Neuronal stem cell (in vitro differentiated cells): ENCODE data around the gene PHYHD1.
"Not testable (repeated sequence)": the region's sequence is repeated elsewhere in the genome, so short reads cannot be mapped to it uniquely, and the experiment has no call there.

ENCODE experiments used
- DNase-seq: peaks from one replicate; pipeline ENCODE4 v3.0.0-alpha.2; 2013; ENCODE audit warnings: low spot score
- H2AFZ ChIP-seq: one replicate; pipeline ENCODE4 v1.6.1; 2013; ENCODE audit warnings: mild to moderate bottlenecking, low read length, inconsistent platforms
- H2AK5ac ChIP-seq: 2 replicates; pipeline ENCODE4 v1.6.1; 2013; ENCODE audit warnings: low read depth, mild to moderate bottlenecking, inconsistent platforms, low read length, moderate library complexity, mixed read lengths
- H2BK120ac ChIP-seq: 2 replicates; pipeline ENCODE4 v1.6.1; 2013; ENCODE audit warnings: low read depth, mild to moderate bottlenecking, inconsistent platforms, low read length, moderate library complexity, mixed read lengths
- H2BK12ac ChIP-seq: one replicate; pipeline ENCODE4 v1.6.1; 2013; ENCODE audit warnings: low read length, inconsistent platforms
- H2BK15ac ChIP-seq: 2 replicates; pipeline ENCODE4 v1.6.1; 2013; ENCODE audit warnings: mild to moderate bottlenecking, low read length, inconsistent platforms, mixed read lengths
- H2BK5ac ChIP-seq: one replicate; pipeline ENCODE4 v1.6.1; 2013; ENCODE audit warnings: inconsistent platforms, mild to moderate bottlenecking, low read length, moderate library complexity
- H3K14ac ChIP-seq: one replicate; pipeline ENCODE4 v1.6.1; 2013; ENCODE audit warnings: low read length, inconsistent platforms
- H3K18ac ChIP-seq: 2 replicates; pipeline ENCODE4 v1.6.1; 2013; ENCODE audit warnings: low read length, inconsistent platforms
- H3K23ac ChIP-seq: 2 replicates; pipeline ENCODE4 v1.6.1; 2013; ENCODE audit warnings: low read depth, mild to moderate bottlenecking, mixed read lengths, low read length, inconsistent platforms; ENCODE audit not compliant: poor library complexity
- H3K27ac ChIP-seq: replicated peaks from 3 replicates; pipeline ENCODE4 v1.5.1; 2013; ENCODE audit warnings: low read length, inconsistent platforms
- H3K27me3 ChIP-seq, 3 experiments: 2 replicates each; pipeline ENCODE4 v1.6.1; 2013; ENCODE audit warnings: low read length in 3 of 3, mild to moderate bottlenecking in 2 of 3, inconsistent platforms in 1 of 3, low read depth in 1 of 3, mixed read lengths in 1 of 3, moderate library complexity in 1 of 3; ENCODE audit not compliant: control insufficient read depth in 3 of 3, insufficient read depth in 3 of 3
- H3K36me3 ChIP-seq, 2 donors: replicated peaks in 1 of 2; 2 replicates each; pipeline ENCODE4 v1.6.1; 2013; ENCODE audit warnings: low read length in 2 of 2; ENCODE audit not compliant: control insufficient read depth in 2 of 2, insufficient read depth in 2 of 2
- H3K4ac ChIP-seq: 2 replicates; pipeline ENCODE4 v1.6.1; 2013; ENCODE audit warnings: inconsistent platforms, mild to moderate bottlenecking, low read length, moderate library complexity
- H3K4me1 ChIP-seq, 2 donors: 1 replicate in 1 of 2; 2 replicates in 1 of 2; pipeline ENCODE4 v1.6.1; 2013; ENCODE audit warnings: low read length in 2 of 2, low read depth in 1 of 2; ENCODE audit not compliant: control insufficient read depth in 2 of 2, insufficient read depth in 1 of 2
- H3K4me2 ChIP-seq: one replicate; pipeline ENCODE4 v1.6.1; 2013; ENCODE audit warnings: mild to moderate bottlenecking, low read length, inconsistent platforms; ENCODE audit not compliant: insufficient read depth, poor library complexity, severe bottlenecking
- H3K4me3 ChIP-seq, 2 donors: 2 replicates each; pipeline ENCODE4 v1.5.1; 2013; ENCODE audit warnings: low read length in 2 of 2, mild to moderate bottlenecking in 2 of 2, inconsistent platforms in 1 of 2, moderate library complexity in 1 of 2
- H3K79me1 ChIP-seq: one replicate; pipeline ENCODE4 v1.6.1; 2013; ENCODE audit warnings: low read depth, mild to moderate bottlenecking, inconsistent platforms, low read length, moderate library complexity
- H3K9ac ChIP-seq: one replicate; pipeline ENCODE4 v1.6.1; 2013; ENCODE audit warnings: mild to moderate bottlenecking, low read depth, low read length, inconsistent platforms; ENCODE audit not compliant: poor library complexity
- H3K9me3 ChIP-seq, 2 donors: replicated peaks in 1 of 2; 2 replicates each; pipeline versions ENCODE3 to v1.6.1; 2013; ENCODE audit warnings: low read length in 2 of 2, mild to moderate bottlenecking in 2 of 2, inconsistent platforms in 1 of 2, low read depth in 1 of 2, mixed read lengths in 1 of 2, moderate library complexity in 1 of 2; ENCODE audit not compliant: control insufficient read depth in 2 of 2, insufficient read depth in 1 of 2
- H4K8ac ChIP-seq: one replicate; pipeline ENCODE4 v1.6.1; 2013; ENCODE audit warnings: low read depth, mild to moderate bottlenecking, inconsistent platforms, low read length, moderate library complexity
- H4K91ac ChIP-seq: one replicate; pipeline ENCODE4 v1.6.1; 2013; ENCODE audit warnings: low read length, low read depth, mild to moderate bottlenecking, inconsistent platforms; ENCODE audit not compliant: poor library complexity
- WGBS, 2 donors: extraction: QIAGEN DNeasy Blood & Tissue Kit; methylation state at CpG; one replicate each; pipeline ENCODE4 v1.1.7; 2013; ENCODE audit warnings: missing lambda C conversion rate in 2 of 2, mixed read lengths in 1 of 2; ENCODE audit not compliant: insufficient read length in 2 of 2, insufficient replicate concordance in 1 of 2; ENCODE audit errors: extremely low coverage in 2 of 2; 5-methylcytosine and 5-hydroxymethylcytosine counted together

Gene PHYHD1

GRCh38 chr9:128940946-128941755 lies 20.4 kb downstream of the PHYHD1 start:
- no peak overlapping the region for H3K9ac ChIP-seq
- H3K27ac ChIP-seq: no peak overlapping the region
- peak overlapping the region; percentile 9 for H4K8ac ChIP-seq
- no CpG with 5 or more reads among the region's 12 CpGs for WGBS, 2 donors
- no peak overlapping the region for H2AK5ac ChIP-seq
- H4K91ac ChIP-seq: no peak overlapping the region
- H2BK5ac ChIP-seq: no peak overlapping the region
- H3K23ac ChIP-seq: no peak overlapping the region
- no peak overlapping the region for H2BK120ac ChIP-seq
- H3K9me3 ChIP-seq: no peaks in the 10 kb centered on the region
- no peak overlapping the region for H3K14ac ChIP-seq
- peaks cover 0 to 8% of the 10 kb centered on the region in 2 donors for H3K4me1 ChIP-seq
- no peak overlapping the region for H3K4me2 ChIP-seq
- H3K79me1 ChIP-seq: peaks cover 6% of the 10 kb centered on the region
- H3K4ac ChIP-seq: no peak overlapping the region
- no peak for DNase-seq
- H2BK15ac ChIP-seq: no peak overlapping the region
- H2AFZ ChIP-seq: peak overlapping the region; percentile 38
- no peaks in the 10 kb centered on the region for H3K27me3 ChIP-seq
- no peak overlapping the region for H3K18ac ChIP-seq
- no peak overlapping the region for H2BK12ac ChIP-seq
- no peak overlapping the region for H3K4me3 ChIP-seq
- peaks cover 8 to 10% of the 10 kb centered on the region in 2 donors for H3K36me3 ChIP-seq

DNA sequence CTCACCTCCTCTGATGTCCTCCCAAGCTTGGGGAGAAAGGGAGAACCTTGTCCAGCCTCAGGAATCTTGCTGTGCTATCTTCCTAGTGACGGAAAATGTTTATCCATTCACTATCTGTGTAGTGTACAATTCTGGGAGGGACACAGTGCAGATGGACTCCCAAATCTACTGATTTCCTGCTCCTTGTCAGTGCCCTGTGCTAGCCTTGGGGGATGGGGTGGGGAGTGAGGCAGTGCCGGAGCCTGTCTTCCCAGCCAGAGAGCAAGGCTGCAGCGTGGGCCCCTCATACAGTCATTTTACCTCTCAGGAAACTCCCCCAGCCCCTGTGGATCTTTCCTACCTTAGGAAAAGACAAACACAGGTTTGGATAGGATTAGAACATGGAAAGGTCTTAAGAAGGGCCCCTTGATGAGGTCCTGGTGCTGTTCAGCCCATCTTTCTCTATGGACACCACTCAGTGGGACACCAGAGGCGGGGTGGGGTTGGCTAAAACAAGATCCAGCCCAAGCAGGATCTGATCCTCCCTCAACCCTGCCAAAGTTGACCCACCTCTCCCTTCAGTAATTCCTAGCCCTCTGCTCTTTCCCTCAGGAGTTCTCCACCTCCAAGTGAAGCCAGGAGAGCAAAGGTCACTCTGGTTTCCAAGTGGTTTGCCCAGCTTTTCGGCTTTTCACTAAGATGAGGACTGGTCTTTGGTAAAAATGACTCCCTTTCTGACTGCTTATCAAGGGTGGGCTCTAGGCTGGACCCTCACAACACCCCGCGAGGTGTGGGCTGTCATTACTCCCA lies 23.2 kb downstream of the PHYHD1 start:
- Histone ChIP-seq H4K91ac (no peak overlapping the region), H3K27me3 (no peaks in the 10 kb centered on the region), H3K4me2 (no peak overlapping the region), H3K23ac (no peak overlapping the region), H3K4ac (no peak overlapping the region), H2AFZ (no peak overlapping the region), H3K9me3 (no peaks in the 10 kb centered on the region), H2BK5ac (no peak overlapping the region), H2BK12ac (no peak overlapping the region), H3K79me1 (peaks cover 17% of the 10 kb centered on the region), H3K4me3 (no peak overlapping the region), H3K36me3 (peaks cover 10 to 11% of the 10 kb centered on the region in 2 donors), H2AK5ac (no peak overlapping the region), H3K14ac (no peak overlapping the region), H3K18ac (no peak overlapping the region), H4K8ac (no peak overlapping the region), H2BK15ac (no peak overlapping the region), H2BK120ac (no peak overlapping the region), H3K4me1 (peaks cover 3 to 13% of the 10 kb centered on the region in 2 donors), H3K9ac (no peak overlapping the region), H3K27ac (no peak overlapping the region)
- no CpG with 5 or more reads among the region's 7 CpGs for WGBS, 2 donors
- DNase-seq: no peak

DNA sequence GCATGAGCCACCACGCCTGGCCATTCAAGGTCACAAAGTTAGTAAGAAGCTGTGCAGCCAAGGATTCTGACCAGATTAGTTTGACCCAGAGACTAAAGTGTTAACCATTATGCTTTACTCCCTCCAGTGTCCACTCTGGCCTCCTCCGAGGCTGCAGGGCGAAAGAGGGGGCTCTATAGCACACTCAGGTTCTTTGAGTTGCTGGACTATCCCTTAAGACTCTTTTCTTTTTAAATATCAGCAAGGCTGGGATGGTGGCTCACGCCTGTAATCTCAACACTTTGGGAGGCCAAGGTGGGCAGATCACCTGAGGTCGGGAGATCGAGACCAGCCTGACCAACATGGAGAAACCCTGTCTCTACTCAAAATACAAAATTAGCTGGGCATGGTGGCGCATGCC lies 24.2 kb downstream of the PHYHD1 start:
- peaks cover 3 to 13% of the 10 kb centered on the region in 2 donors for H3K4me1 ChIP-seq
- H2BK120ac ChIP-seq, H3K18ac ChIP-seq, H3K23ac ChIP-seq, H2AFZ ChIP-seq, H2BK12ac ChIP-seq, H3K27me3 ChIP-seq, H3K4me2 ChIP-seq, H4K91ac ChIP-seq, H3K27ac ChIP-seq, H4K8ac ChIP-seq, H3K14ac ChIP-seq, DNase-seq, H3K4ac ChIP-seq, H3K9ac ChIP-seq, H3K4me3 ChIP-seq, H2BK15ac ChIP-seq, H2BK5ac ChIP-seq, H2AK5ac ChIP-seq, H3K9me3 ChIP-seq: not testable (repeated sequence)
- no CpG with 5 or more reads among the region's 7 CpGs for WGBS, 2 donors
- H3K79me1 ChIP-seq: peaks cover 17% of the 10 kb centered on the region
- peaks cover 12 to 19% of the 10 kb centered on the region in 2 donors for H3K36me3 ChIP-seq
